ENCODE data around the gene NFYC.

- TF ChIP-seq POLR2AphosphoS5 (IDR thresholded peaks at IDR 0.05; ENCODE audit: borderline replicate concordance, low read depth, low read length) (no peak), EZH2 (IDR thresholded peaks at IDR 0.05) (no peak), FOXP2 (optimal IDR thresholded peaks at IDR 0.05; ENCODE audit: control extremely low read depth, extremely low read length, insufficient read depth) (no peak)
Measured at GRCh38 chr1:40798366-40799281, 107.1 kb downstream of the NFYC start.
